SK-N-SH treated with all-trans-retinoic acid at 6 μM for 48 hours (cell line): ENCODE results near the gene SRRT.

ENCODE experiments used
- ATAC-seq: fragments of 200-7000 bp; cut with Tn5 transposase; 3 replicates; pipeline ENCODE4 v1.9.1; 2020; ENCODE audit warnings: mild to moderate bottlenecking, moderate library complexity
- BACH2 ChIP-seq: fragments of 250-450 bp; sonication (Bioruptor Pico); IDR thresholded peaks from 2 replicates; pipeline ENCODE4 v1.9.0; 2021; ENCODE audit warnings: mild to moderate bottlenecking, borderline replicate concordance
- CSDC2 ChIP-seq: fragments of 250-450 bp; sonication (Bioruptor Pico); IDR thresholded peaks from 2 replicates; pipeline ENCODE4 v1.5.0; 2020; ENCODE audit warnings: mild to moderate bottlenecking, moderate library complexity
- GLIS3 ChIP-seq: fragments of 250-450 bp; sonication (Bioruptor Pico); IDR thresholded peaks from 2 replicates; pipeline ENCODE4 v1.5.0; 2020; ENCODE audit warnings: mild to moderate bottlenecking, moderate library complexity
- ISL1 ChIP-seq: fragments of 250-450 bp; sonication (Bioruptor Pico); IDR thresholded peaks from 2 replicates; pipeline ENCODE4 v2.1.2; 2022; ENCODE audit warnings: mild to moderate bottlenecking, moderate library complexity
- PPARA ChIP-seq: fragments of 250-450 bp; sonication (Bioruptor Pico); IDR thresholded peaks from 2 replicates; pipeline ENCODE4 v1.5.0; 2020; ENCODE audit warnings: mild to moderate bottlenecking, borderline replicate concordance
- RARB ChIP-seq: fragments of 250-450 bp; sonication (Bioruptor Pico); IDR thresholded peaks from 2 replicates; pipeline ENCODE4 v1.8.0; 2021; ENCODE audit warnings: mild to moderate bottlenecking, moderate library complexity
- SNAI2 ChIP-seq: fragments of 250-450 bp; sonication (Bioruptor Pico); IDR thresholded peaks from 2 replicates; pipeline ENCODE4 v1.5.0; 2020; ENCODE audit warnings: mild to moderate bottlenecking, moderate library complexity
- TCF4 ChIP-seq: fragments of 250-450 bp; sonication (Bioruptor Pico); IDR thresholded peaks from 2 replicates; pipeline ENCODE4 v1.8.0; 2021; ENCODE audit warnings: mild to moderate bottlenecking, moderate library complexity, borderline replicate concordance
- TOX ChIP-seq: fragments of 250-450 bp; sonication (Bioruptor Pico); IDR thresholded peaks from 2 replicates; pipeline ENCODE4 v1.8.0; 2021; ENCODE audit warnings: mild to moderate bottlenecking, moderate library complexity, borderline replicate concordance
- ZC3H10 ChIP-seq: fragments of 250-450 bp; sonication (Bioruptor Pico); IDR thresholded peaks from 2 replicates; pipeline ENCODE4 v1.5.1; 2021; ENCODE audit warnings: mild to moderate bottlenecking, moderate library complexity
- ZFP3 ChIP-seq: fragments of 250-450 bp; sonication (Bioruptor Pico); IDR thresholded peaks from 2 replicates; pipeline ENCODE4 v1.5.0; 2020; ENCODE audit warnings: mild to moderate bottlenecking, moderate library complexity
- ZFP30 ChIP-seq: fragments of 450-650 bp; formaldehyde crosslinking; IDR thresholded peaks from 2 replicates; pipeline ENCODE4 v1.5.0; 2022; ENCODE audit warnings: mild to moderate bottlenecking, moderate library complexity
- ZNF565 ChIP-seq: fragments of 450-650 bp; formaldehyde crosslinking; conservative IDR thresholded peaks from 2 replicates; pipeline ENCODE4 v1.5.0; 2020; ENCODE audit warnings: low read depth, mild to moderate bottlenecking, moderate library complexity
- ZNF70 ChIP-seq: fragments of 450-650 bp; formaldehyde crosslinking; IDR thresholded peaks from 2 replicates; pipeline ENCODE4 v1.5.0; 2020; ENCODE audit warnings: mild to moderate bottlenecking, moderate library complexity
- ZNF8 ChIP-seq: fragments of 450-650 bp; formaldehyde crosslinking; IDR thresholded peaks from 2 replicates; pipeline ENCODE4 v1.5.0; 2020; ENCODE audit warnings: mild to moderate bottlenecking, moderate library complexity
- TF ChIP-seq, protein P1 (sequence below): fragments of 250-450 bp; sonication (Bioruptor Pico); IDR thresholded peaks from 2 replicates; pipeline ENCODE4 v1.5.0; 2020; ENCODE audit warnings: mild to moderate bottlenecking, moderate library complexity
- TF ChIP-seq, protein P2 (sequence below): fragments of 250-450 bp; sonication (Bioruptor Pico); IDR thresholded peaks from 2 replicates; pipeline ENCODE4 v1.5.1; 2021; ENCODE audit warnings: mild to moderate bottlenecking, moderate library complexity
- TF ChIP-seq, protein P3 (sequence below): fragments of 250-450 bp; sonication (Bioruptor Pico); IDR thresholded peaks from 2 replicates; pipeline ENCODE4 v1.5.1; 2020; ENCODE audit warnings: low read depth, mild to moderate bottlenecking, moderate library complexity
- TF ChIP-seq, protein P4 (sequence below): fragments of 250-450 bp; sonication (Bioruptor Pico); IDR thresholded peaks from 2 replicates; pipeline ENCODE4 v1.8.0; 2020; ENCODE audit warnings: mild to moderate bottlenecking, moderate library complexity, borderline replicate concordance

The SRRT gene

DNA sequence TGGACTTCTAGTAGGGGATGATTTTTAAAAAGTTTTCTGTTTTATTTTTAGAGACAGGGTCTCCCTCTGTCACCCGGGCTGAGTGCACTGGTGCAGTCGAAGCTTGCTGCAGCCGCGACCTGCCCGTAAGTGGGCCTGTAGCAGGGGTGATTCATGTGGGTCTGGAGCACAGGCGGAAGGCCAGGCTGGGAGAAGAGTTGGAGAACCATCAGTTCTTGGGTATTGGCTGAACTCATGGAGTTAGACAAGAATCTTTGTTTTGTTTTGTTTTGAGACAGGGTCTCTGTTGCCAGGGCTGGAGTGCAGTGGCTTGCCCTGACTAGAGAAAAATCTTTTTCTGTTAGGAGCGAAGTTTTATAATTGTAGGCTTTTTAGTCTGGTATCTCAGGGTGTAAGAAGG is 5.7 kb downstream of the SRRT start (continued):
- TF ChIP-seq ZNF70 (CRISPR knock-in tag) (no peak), PPARA (no peak), ZC3H10 (CRISPR knock-in tag) (no peak), TOX (CRISPR knock-in tag) (no peak), BACH2 (no peak), ZNF8 (no peak), ZNF565 (CRISPR knock-in tag) (no peak), ISL1 (CRISPR knock-in tag) (no peak)
- TF ChIP-seq, protein P1, sequence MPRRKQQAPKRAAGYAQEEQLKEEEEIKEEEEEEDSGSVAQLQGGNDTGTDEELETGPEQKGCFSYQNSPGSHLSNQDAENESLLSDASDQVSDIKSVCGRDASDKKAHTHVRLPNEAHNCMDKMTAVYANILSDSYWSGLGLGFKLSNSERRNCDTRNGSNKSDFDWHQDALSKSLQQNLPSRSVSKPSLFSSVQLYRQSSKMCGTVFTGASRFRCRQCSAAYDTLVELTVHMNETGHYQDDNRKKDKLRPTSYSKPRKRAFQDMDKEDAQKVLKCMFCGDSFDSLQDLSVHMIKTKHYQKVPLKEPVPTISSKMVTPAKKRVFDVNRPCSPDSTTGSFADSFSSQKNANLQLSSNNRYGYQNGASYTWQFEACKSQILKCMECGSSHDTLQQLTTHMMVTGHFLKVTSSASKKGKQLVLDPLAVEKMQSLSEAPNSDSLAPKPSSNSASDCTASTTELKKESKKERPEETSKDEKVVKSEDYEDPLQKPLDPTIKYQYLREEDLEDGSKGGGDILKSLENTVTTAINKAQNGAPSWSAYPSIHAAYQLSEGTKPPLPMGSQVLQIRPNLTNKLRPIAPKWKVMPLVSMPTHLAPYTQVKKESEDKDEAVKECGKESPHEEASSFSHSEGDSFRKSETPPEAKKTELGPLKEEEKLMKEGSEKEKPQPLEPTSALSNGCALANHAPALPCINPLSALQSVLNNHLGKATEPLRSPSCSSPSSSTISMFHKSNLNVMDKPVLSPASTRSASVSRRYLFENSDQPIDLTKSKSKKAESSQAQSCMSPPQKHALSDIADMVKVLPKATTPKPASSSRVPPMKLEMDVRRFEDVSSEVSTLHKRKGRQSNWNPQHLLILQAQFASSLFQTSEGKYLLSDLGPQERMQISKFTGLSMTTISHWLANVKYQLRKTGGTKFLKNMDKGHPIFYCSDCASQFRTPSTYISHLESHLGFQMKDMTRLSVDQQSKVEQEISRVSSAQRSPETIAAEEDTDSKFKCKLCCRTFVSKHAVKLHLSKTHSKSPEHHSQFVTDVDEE (CRISPR knock-in tag): no peak

DNA sequence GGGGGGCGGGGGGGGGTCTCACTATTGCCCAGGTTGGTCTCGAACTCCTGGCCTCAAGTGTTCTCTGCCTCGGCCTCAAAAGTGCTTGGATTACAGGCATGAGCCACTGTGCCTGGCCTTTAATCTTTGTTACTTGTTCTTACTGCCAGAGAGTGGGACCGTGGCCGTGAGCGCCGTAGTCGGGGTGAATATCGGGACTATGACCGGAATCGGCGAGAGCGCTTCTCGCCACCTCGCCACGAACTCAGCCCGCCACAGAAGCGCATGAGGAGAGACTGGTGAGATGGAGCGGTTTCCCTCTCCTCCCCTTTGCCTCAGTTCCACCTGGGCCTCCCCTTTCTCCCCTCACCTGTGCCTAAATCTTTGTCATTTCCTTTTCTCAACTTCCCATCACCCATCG is 6.2 kb downstream of the SRRT start:
- no peak for ATAC-seq
- TF ChIP-seq TCF4 (CRISPR knock-in tag) (no peak), PPARA (no peak), SNAI2 (CRISPR knock-in tag) (no peak), ZNF70 (CRISPR knock-in tag) (no peak), TOX (CRISPR knock-in tag) (no peak), ZFP30 (CRISPR knock-in tag) (no peak), GLIS3 (CRISPR knock-in tag) (no peak), ZC3H10 (CRISPR knock-in tag) (no peak), ZNF8 (no peak), ISL1 (CRISPR knock-in tag) (no peak), ZFP3 (no peak), RARB (CRISPR knock-in tag) (no peak)
- TF ChIP-seq, protein P2, sequence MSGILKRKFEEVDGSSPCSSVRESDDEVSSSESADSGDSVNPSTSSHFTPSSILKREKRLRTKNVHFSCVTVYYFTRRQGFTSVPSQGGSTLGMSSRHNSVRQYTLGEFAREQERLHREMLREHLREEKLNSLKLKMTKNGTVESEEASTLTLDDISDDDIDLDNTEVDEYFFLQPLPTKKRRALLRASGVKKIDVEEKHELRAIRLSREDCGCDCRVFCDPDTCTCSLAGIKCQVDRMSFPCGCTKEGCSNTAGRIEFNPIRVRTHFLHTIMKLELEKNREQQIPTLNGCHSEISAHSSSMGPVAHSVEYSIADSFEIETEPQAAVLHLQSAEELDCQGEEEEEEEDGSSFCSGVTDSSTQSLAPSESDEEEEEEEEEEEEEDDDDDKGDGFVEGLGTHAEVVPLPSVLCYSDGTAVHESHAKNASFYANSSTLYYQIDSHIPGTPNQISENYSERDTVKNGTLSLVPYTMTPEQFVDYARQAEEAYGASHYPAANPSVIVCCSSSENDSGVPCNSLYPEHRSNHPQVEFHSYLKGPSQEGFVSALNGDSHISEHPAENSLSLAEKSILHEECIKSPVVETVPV (CRISPR knock-in tag): no peak
- TF ChIP-seq, protein P1 (CRISPR knock-in tag): no peak
- TF ChIP-seq, protein P3, sequence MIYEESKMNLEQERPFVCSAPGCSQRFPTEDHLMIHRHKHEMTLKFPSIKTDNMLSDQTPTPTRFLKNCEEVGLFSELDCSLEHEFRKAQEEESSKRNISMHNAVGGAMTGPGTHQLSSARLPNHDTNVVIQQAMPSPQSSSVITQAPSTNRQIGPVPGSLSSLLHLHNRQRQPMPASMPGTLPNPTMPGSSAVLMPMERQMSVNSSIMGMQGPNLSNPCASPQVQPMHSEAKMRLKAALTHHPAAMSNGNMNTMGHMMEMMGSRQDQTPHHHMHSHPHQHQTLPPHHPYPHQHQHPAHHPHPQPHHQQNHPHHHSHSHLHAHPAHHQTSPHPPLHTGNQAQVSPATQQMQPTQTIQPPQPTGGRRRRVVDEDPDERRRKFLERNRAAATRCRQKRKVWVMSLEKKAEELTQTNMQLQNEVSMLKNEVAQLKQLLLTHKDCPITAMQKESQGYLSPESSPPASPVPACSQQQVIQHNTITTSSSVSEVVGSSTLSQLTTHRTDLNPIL (CRISPR knock-in tag): no peak

DNA sequence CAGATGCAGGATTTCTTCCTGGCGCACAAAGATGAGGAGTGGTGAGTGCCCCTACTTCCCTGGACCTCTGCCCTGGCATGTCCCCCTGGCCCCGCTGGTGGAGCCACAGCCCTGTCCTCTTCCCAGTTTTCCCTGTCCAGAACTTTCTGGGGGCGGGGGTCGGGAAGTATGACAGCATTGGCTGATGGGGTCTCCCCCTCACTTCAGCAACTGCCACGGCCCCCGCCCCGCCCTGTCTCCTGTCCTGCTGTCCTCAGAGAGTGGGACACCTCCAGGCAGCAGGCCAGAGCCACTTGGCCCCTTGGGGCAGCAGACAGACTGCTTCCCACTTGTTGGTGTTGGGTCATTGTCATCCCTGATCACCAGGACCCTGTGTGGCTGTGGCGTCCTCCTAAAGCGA is 7.3 kb downstream of the SRRT start:
- no peak for ATAC-seq
- TF ChIP-seq ZNF8: no peak
- no peak for TF ChIP-seq TCF4 (CRISPR knock-in tag)
- no peak for TF ChIP-seq PPARA
- TF ChIP-seq, protein P4, sequence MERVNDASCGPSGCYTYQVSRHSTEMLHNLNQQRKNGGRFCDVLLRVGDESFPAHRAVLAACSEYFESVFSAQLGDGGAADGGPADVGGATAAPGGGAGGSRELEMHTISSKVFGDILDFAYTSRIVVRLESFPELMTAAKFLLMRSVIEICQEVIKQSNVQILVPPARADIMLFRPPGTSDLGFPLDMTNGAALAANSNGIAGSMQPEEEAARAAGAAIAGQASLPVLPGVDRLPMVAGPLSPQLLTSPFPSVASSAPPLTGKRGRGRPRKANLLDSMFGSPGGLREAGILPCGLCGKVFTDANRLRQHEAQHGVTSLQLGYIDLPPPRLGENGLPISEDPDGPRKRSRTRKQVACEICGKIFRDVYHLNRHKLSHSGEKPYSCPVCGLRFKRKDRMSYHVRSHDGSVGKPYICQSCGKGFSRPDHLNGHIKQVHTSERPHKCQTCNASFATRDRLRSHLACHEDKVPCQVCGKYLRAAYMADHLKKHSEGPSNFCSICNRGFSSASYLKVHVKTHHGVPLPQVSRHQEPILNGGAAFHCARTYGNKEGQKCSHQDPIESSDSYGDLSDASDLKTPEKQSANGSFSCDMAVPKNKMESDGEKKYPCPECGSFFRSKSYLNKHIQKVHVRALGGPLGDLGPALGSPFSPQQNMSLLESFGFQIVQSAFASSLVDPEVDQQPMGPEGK: no peak
- TF ChIP-seq RARB (CRISPR knock-in tag): no peak
- TF ChIP-seq ISL1 (CRISPR knock-in tag): no peak
- no peak for TF ChIP-seq BACH2
- no peak for TF ChIP-seq ZFP30 (CRISPR knock-in tag)
- no peak for TF ChIP-seq GLIS3 (CRISPR knock-in tag)
- TF ChIP-seq ZC3H10 (CRISPR knock-in tag): no peak
- no peak for TF ChIP-seq ZFP3
- no peak for TF ChIP-seq ZNF565 (CRISPR knock-in tag)
- TF ChIP-seq CSDC2 (CRISPR knock-in tag): no peak
- TF ChIP-seq, protein P2 (CRISPR knock-in tag): no peak
